Glutamatergic neuron (in vitro differentiated cells): Measurements from ENCODE around the gene CDK2. TPM values are rescaled to one million over a fixed set of nuclear protein-coding genes. Genes with fewer than 3 reads are reported as not detected.
A peak's percentile ranks its signal among the peaks of the same experiment; 100 is the strongest.

Source experiments
- DNase-seq: peaks from one replicate; pipeline ENCODE4 v3.0.0; 2022
- H3K27ac Mint-ChIP-seq: one replicate; pipeline ENCODE4 v1.8.0; 2020; ENCODE audit warnings: mild to moderate bottlenecking, mixed read lengths, inconsistent platforms; ENCODE audit not compliant: unreplicated experiment
- H3K27me3 Mint-ChIP-seq: one replicate; pipeline ENCODE4 v1.8.0; 2020; ENCODE audit warnings: mild to moderate bottlenecking, moderate library complexity, mixed read lengths, inconsistent platforms; ENCODE audit not compliant: unreplicated experiment
- H3K36me3 Mint-ChIP-seq: one replicate; pipeline ENCODE4 v1.8.0; 2020; ENCODE audit warnings: mild to moderate bottlenecking, mixed read lengths, inconsistent platforms; ENCODE audit not compliant: unreplicated experiment
- H3K4me1 Mint-ChIP-seq: one replicate; pipeline ENCODE4 v1.8.0; 2020; ENCODE audit warnings: mild to moderate bottlenecking, low read depth, mixed read lengths, inconsistent platforms; ENCODE audit not compliant: unreplicated experiment
- H3K4me3 Mint-ChIP-seq: one replicate; pipeline ENCODE4 v1.8.0; 2020; ENCODE audit warnings: mild to moderate bottlenecking, mixed read lengths, inconsistent platforms; ENCODE audit not compliant: unreplicated experiment
- H3K9me3 Mint-ChIP-seq: one replicate; pipeline ENCODE4 v1.8.0; 2020; ENCODE audit warnings: mild to moderate bottlenecking, moderate library complexity, mixed read lengths, inconsistent platforms; ENCODE audit not compliant: unreplicated experiment
- CTCF ChIP-seq: fragments of 200-600 bp; sonication (generic); IDR thresholded peaks from one replicate; pipeline ENCODE4 v1.5.0; 2021; ENCODE audit not compliant: partially characterized antibody, unreplicated experiment
- total RNA-seq: library from RNA; stranded (reverse); fragmentation: NEBNext Ultra II Directional; extraction: Animal tissue kit (Norgen Biotek cat#: 25700); gene quantifications from one replicate; pipeline ENCODE4 v1.2.1, GENCODE V29; 2021; ENCODE audit not compliant: unreplicated experiment

The CDK2 gene
- total RNA-seq, 1 donor from 2014 or later, result 20.5 TPM

- H3K27me3 Mint-ChIP-seq, result peaks cover 9% of the 10 kb centered on the region
- H3K9me3 Mint-ChIP-seq, result peaks cover 12% of the 10 kb centered on the region
- no peak for DNase-seq
- no peaks in the 10 kb centered on the region for H3K36me3 Mint-ChIP-seq
- peak overlapping the region; percentile 64 for H3K4me3 Mint-ChIP-seq
- peaks cover 47% of the 10 kb centered on the region for H3K4me1 Mint-ChIP-seq
- peak overlapping the region; percentile 83 for H3K27ac Mint-ChIP-seq
- no peak for TF ChIP-seq CTCF
These were observed 32.6 kb upstream of the CDK2 start for GRCh38 chr12:55933799-55934742.

- H3K36me3 Mint-ChIP-seq, result no peaks in the 10 kb centered on the region
- peaks cover 13% of the 10 kb centered on the region for H3K9me3 Mint-ChIP-seq
- peak overlapping the region; percentile 64 for H3K4me3 Mint-ChIP-seq
- TF ChIP-seq CTCF, result no peak
- H3K27me3 Mint-ChIP-seq, result peaks cover 9% of the 10 kb centered on the region
- DNase-seq, result no peak
- H3K27ac Mint-ChIP-seq, result peak overlapping the region; percentile 83
- peaks cover 48% of the 10 kb centered on the region for H3K4me1 Mint-ChIP-seq
These were observed 31.9 kb upstream of the CDK2 start for GRCh38 chr12:55934773-55935172.

GRCh38 chr12:55935738-55936151, 30.9 kb upstream of the CDK2 start:
- no peak for DNase-seq
- Mint-ChIP-seq H3K27me3 (peaks cover 8% of the 10 kb centered on the region), H3K27ac (peak overlapping the region; percentile 63), H3K36me3 (no peaks in the 10 kb centered on the region), H3K4me3 (peak overlapping the region; percentile 5), H3K4me1 (peaks cover 52% of the 10 kb centered on the region), H3K9me3 (peaks cover 11% of the 10 kb centered on the region)
- no peak for TF ChIP-seq CTCF

- no peak for TF ChIP-seq CTCF
- Mint-ChIP-seq H3K9me3 (peaks cover 14% of the 10 kb centered on the region), H3K27ac (peak overlapping the region; percentile 18), H3K36me3 (peaks cover 10% of the 10 kb centered on the region), H3K4me1 (peaks cover 41% of the 10 kb centered on the region), H3K27me3 (peaks cover 6% of the 10 kb centered on the region), H3K4me3 (no peak overlapping the region)
- DNase-seq, result no peak
These were observed 28.6 kb upstream of the CDK2 start for GRCh38 chr12:55937981-55938380.
